SK-N-SH (cell line): Measurements from ENCODE around the gene BMAL1. TPM values are rescaled to one million over a fixed set of nuclear protein-coding genes. Genes with fewer than 3 reads are reported as not detected.

Experiments
- CTCF ChIA-PET: fragments of 300-600, 350-600 bp; formaldehyde crosslinking; extraction: SDS; loops from one replicate; lab custom pipeline; 2021; lab: Yijun Ruan, JAX
- POLR2A ChIA-PET: fragments of 350-600 bp; sonication (Branson Sonifier 250); formaldehyde crosslinking; extraction: SDS; loops from one replicate; lab custom pipeline; 2020; ENCODE audit warnings: antibody characterized with exemption, inconsistent platforms; lab: Yijun Ruan, JAX
- DNase-seq: peaks from one replicate; pipeline ENCODE4 v3.0.0; 2012
- H2AFZ ChIP-seq: fragments of 200-600 bp; sonication (generic); 2 replicates; pipeline ENCODE4 v1.8.1; 2016; ENCODE audit warnings: antibody characterized with exemption, mild to moderate bottlenecking, low read depth
- H3F3A ChIP-seq: fragments of 200-600 bp; sonication (generic); replicated peaks from 2 replicates; pipeline ENCODE3; 2016; ENCODE audit warnings: antibody characterized with exemption, mild to moderate bottlenecking; ENCODE audit not compliant: insufficient read depth
- H3K27ac ChIP-seq, 2 experiments: fragments of 200-500 bp in 1 of 2; fragments of 200-600 bp in 1 of 2; sonication (Bioruptor generic) in 1 of 2; sonication (generic), shearing (Covaris generic) in 1 of 2; 2 replicates each; pipeline versions ENCODE4 v1.5.1 to v1.6.1; 2014 to 2016; ENCODE audit warnings: low read depth in 2 of 2, inconsistent platforms in 1 of 2, low read length in 1 of 2, mild to moderate bottlenecking in 1 of 2, mixed read lengths in 1 of 2
- H3K27me3 ChIP-seq: fragments of 200-600 bp; sonication (generic), shearing (Covaris generic); 2 replicates; pipeline ENCODE4 v1.6.1; 2016; ENCODE audit warnings: mixed run types; ENCODE audit not compliant: insufficient read depth
- H3K36me3 ChIP-seq, 2 experiments: fragments of 200-500 bp in 1 of 2; fragments of 200-600 bp in 1 of 2; sonication (Bioruptor generic) in 1 of 2; sonication (generic) in 1 of 2; replicated peaks in 1 of 2; 2 replicates each; pipeline versions ENCODE3 to v1.5.1; 2014 to 2016; ENCODE audit warnings: low read length in 1 of 2, mild to moderate bottlenecking in 1 of 2; ENCODE audit not compliant: insufficient read depth in 2 of 2, control insufficient read depth in 1 of 2
- H3K4me1 ChIP-seq, 2 experiments: fragments of 200-500 bp in 1 of 2; fragments of 200-600 bp in 1 of 2; sonication (Bioruptor generic) in 1 of 2; sonication (generic), shearing (Covaris generic) in 1 of 2; 2 replicates each; pipeline versions ENCODE4 v1.5.1 to v1.6.1; 2014 to 2016; ENCODE audit warnings: low read depth in 1 of 2, low read length in 1 of 2, mixed run types in 1 of 2; ENCODE audit not compliant: insufficient read depth in 2 of 2, control insufficient read depth in 1 of 2
- H3K4me2 ChIP-seq: fragments of 200-600 bp; sonication (generic), shearing (Covaris generic); 2 replicates; pipeline ENCODE4 v1.6.1; 2017; ENCODE audit warnings: mixed run types
- H3K4me3 ChIP-seq, 2 experiments: fragments of 200-500 bp in 1 of 2; fragments of 200-600 bp in 1 of 2; sonication (Bioruptor generic) in 1 of 2; sonication (generic), shearing (Covaris generic) in 1 of 2; 2 replicates each; pipeline versions ENCODE4 v1.5.1 to v1.8.1; 2014 to 2016; ENCODE audit warnings: low read depth in 2 of 2, inconsistent platforms in 1 of 2, low read length in 1 of 2, mild to moderate bottlenecking in 1 of 2, mixed read lengths in 1 of 2, moderate library complexity in 1 of 2
- H3K79me2 ChIP-seq: fragments of 200-600 bp; sonication (generic); 2 replicates; pipeline ENCODE4 v1.8.1; 2017; ENCODE audit warnings: mild to moderate bottlenecking; ENCODE audit not compliant: insufficient read depth
- H3K9ac ChIP-seq: fragments of 200-600 bp; sonication (generic); 2 replicates; pipeline ENCODE4 v1.6.1; 2017; ENCODE audit warnings: mixed run types
- H3K9me2 ChIP-seq: fragments of 200-600 bp; sonication (generic); 2 replicates; pipeline ENCODE4 v1.6.1; 2017; ENCODE audit warnings: mixed run types
- H3K9me3 ChIP-seq: fragments of 200-600 bp; sonication (generic); 2 replicates; pipeline ENCODE4 v1.6.1; 2017; ENCODE audit warnings: mixed run types, mild to moderate bottlenecking, moderate library complexity
- H4K20me1 ChIP-seq: fragments of 200-600 bp; sonication (generic); 2 replicates; pipeline ENCODE4 v1.6.1; 2017; ENCODE audit warnings: mild to moderate bottlenecking, mixed run types; ENCODE audit not compliant: insufficient read depth
- CHD2 ChIP-seq: fragments of 150-350 bp; IDR thresholded peaks from 2 replicates; pipeline ENCODE4 v1.6.1; 2018; ENCODE audit warnings: low read length; ENCODE audit not compliant: partially characterized antibody
- CTCF ChIP-seq: fragments of 200-600 bp; sonication (generic); IDR thresholded peaks from 2 replicates; pipeline ENCODE4 v1.6.1; 2017; ENCODE audit warnings: antibody characterized with exemption, mild to moderate bottlenecking, moderate library complexity
- ELF1 ChIP-seq: IDR thresholded peaks from 2 replicates; pipeline ENCODE4 v1.4.0; 2012
- EZH2phosphoT487 ChIP-seq: fragments of 200-600 bp; sonication (generic); IDR thresholded peaks from 2 replicates; pipeline ENCODE4 v1.6.1; 2017; ENCODE audit warnings: low read depth, mixed run types, mild to moderate bottlenecking, antibody characterized with exemption, moderate library complexity, borderline replicate concordance
- FOSL2 ChIP-seq: IDR thresholded peaks from 2 replicates; pipeline ENCODE4 v1.4.0; 2012; ENCODE audit warnings: low read depth, mild to moderate bottlenecking, moderate library complexity, borderline replicate concordance
- JUND ChIP-seq: IDR thresholded peaks from 2 replicates; pipeline ENCODE4 v1.4.0; 2012
- MEF2A ChIP-seq: IDR thresholded peaks from 2 replicates; pipeline ENCODE4 v1.4.0; 2012; ENCODE audit warnings: low read depth, borderline replicate concordance
- MXI1 ChIP-seq: IDR thresholded peaks from 2 replicates; pipeline ENCODE4 v1.6.1; 2012; ENCODE audit warnings: mild to moderate bottlenecking, low read depth, low read length, improper control_type of control experiment
- NRF1 ChIP-seq: IDR thresholded peaks from 2 replicates; pipeline ENCODE4 v1.6.1; 2012; ENCODE audit warnings: low read depth, mild to moderate bottlenecking, low read length
- POLR2AphosphoS5 ChIP-seq: IDR thresholded peaks from 2 replicates; pipeline ENCODE4 v1.6.1; 2012; ENCODE audit warnings: low read depth, low read length
- RAD21 ChIP-seq: IDR thresholded peaks from 2 replicates; pipeline ENCODE4 v1.6.1; 2012; ENCODE audit warnings: mild to moderate bottlenecking, low read length
- RCOR1 ChIP-seq: fragments of 150-350 bp; IDR thresholded peaks from 2 replicates; pipeline ENCODE4 v1.6.1; 2017; ENCODE audit warnings: antibody characterized with exemption, low read length
- SIN3A ChIP-seq: IDR thresholded peaks from 2 replicates; pipeline ENCODE4 v1.6.1; 2012; ENCODE audit warnings: low read depth, mild to moderate bottlenecking, low read length, moderate library complexity, borderline replicate concordance
- TAF1 ChIP-seq: IDR thresholded peaks from 2 replicates; pipeline ENCODE4 v1.6.1; 2012; ENCODE audit warnings: low read depth, mild to moderate bottlenecking, low read length, moderate library complexity, borderline replicate concordance
- TEAD4 ChIP-seq: IDR thresholded peaks from 2 replicates; pipeline ENCODE4 v1.4.0; 2012; ENCODE audit warnings: mild to moderate bottlenecking, borderline replicate concordance; ENCODE audit not compliant: insufficient read depth
- USF1 ChIP-seq: IDR thresholded peaks from 2 replicates; pipeline ENCODE4 v1.4.0; 2012; ENCODE audit warnings: low read depth, borderline replicate concordance
- YY1 ChIP-seq: IDR thresholded peaks from 2 replicates; pipeline ENCODE4 v1.4.0; 2012; ENCODE audit warnings: low read depth, mild to moderate bottlenecking
- ZBTB33 ChIP-seq: IDR thresholded peaks from 2 replicates; pipeline ENCODE4 v1.4.0; 2012; ENCODE audit warnings: low read depth, borderline replicate concordance
- WGBS: methylation state at CpG from one replicate; pipeline ENCODE4 v1.1.6; 2017; ENCODE audit warnings: low lambda C conversion rate; 5-methylcytosine and 5-hydroxymethylcytosine counted together
- polyA plus RNA-seq, 3 experiments: library from polyadenylated mRNA; depleted of rRNA; stranded (reverse); fragments of >200 nt; gene quantifications; 2 replicates each; pipeline ENCODE4 v1.2.3, GENCODE V29; 2012
- TF ChIP-seq, protein P1 (sequence below): fragments of 150-350 bp; IDR thresholded peaks from 2 replicates; pipeline ENCODE4 v1.6.1; 2016; ENCODE audit warnings: mild to moderate bottlenecking, low read depth, low read length

BMAL1 gene
- polyA plus RNA-seq, 1 of the 3 experiments (the other 2 are of a cell fraction) = 6.5 TPM

DNA sequence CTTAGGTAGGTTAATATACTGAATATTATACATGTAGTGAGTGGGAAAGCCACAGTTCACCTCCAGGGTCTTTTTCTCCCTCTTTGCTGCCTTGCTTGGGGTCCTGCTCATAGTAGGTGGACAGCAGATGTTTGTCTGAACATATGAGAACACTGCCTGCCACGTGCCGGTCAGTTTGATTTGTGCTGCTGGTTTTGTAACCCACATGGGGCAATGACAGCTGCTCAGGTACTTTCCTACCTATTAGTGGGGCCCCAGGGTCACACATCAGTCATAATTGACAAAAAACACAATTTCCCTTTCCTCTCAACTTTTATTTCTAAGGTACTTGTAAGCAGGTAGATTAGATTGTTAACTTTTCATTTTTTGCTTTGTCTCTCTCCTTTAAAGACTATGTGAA is 43.8 kb downstream of the BMAL1 start:
- no peak for DNase-seq
- no peaks in the 10 kb centered on the region for H3K9me2 ChIP-seq
- H3K79me2 ChIP-seq = peaks cover 11% of the 10 kb centered on the region; the same call in 1 of the 2 replicates
- ChIA-PET POLR2A (no interaction called here), CTCF (interaction anchor here (1.0 to 4.4 kb wide), 3 partner anchors 14 to 111 kb away, joined by 3 to 30 read pairs (median 4); no protein-coding TSS in a partner anchor)
- no peak overlapping the region for H3K27ac ChIP-seq
- H2AFZ ChIP-seq = no peak overlapping the region
- no peaks in the 10 kb centered on the region for H3K36me3 ChIP-seq
- H3K4me2 ChIP-seq = no peak overlapping the region
- H3F3A ChIP-seq = no peaks in the 10 kb centered on the region
- H3K4me1 ChIP-seq = peaks cover 3 to 25% of the 10 kb centered on the region in 2 experiments; a peak in 3 of 4 replicates
- no peak overlapping the region for H3K4me3 ChIP-seq
- H3K27me3 ChIP-seq = no peaks in the 10 kb centered on the region
- H3K9ac ChIP-seq = no peak overlapping the region
- no peaks in the 10 kb centered on the region for H3K9me3 ChIP-seq
- WGBS = 76% methylated on average over 2 of the region's 2 CpGs
- TF ChIP-seq JUND = no peak
- TF ChIP-seq CTCF = no peak
- no peak for TF ChIP-seq USF1
- no peak for TF ChIP-seq RCOR1
- TF ChIP-seq ZBTB33 = no peak
- TF ChIP-seq TAF1 = no peak
- no peak for TF ChIP-seq FOSL2
- no peak for TF ChIP-seq NRF1
- TF ChIP-seq CHD2 = no peak
- no peak for TF ChIP-seq MEF2A
- TF ChIP-seq POLR2AphosphoS5 = no peak
- TF ChIP-seq TEAD4 = no peak
- TF ChIP-seq EZH2phosphoT487 = no peak
- TF ChIP-seq, protein P1, sequence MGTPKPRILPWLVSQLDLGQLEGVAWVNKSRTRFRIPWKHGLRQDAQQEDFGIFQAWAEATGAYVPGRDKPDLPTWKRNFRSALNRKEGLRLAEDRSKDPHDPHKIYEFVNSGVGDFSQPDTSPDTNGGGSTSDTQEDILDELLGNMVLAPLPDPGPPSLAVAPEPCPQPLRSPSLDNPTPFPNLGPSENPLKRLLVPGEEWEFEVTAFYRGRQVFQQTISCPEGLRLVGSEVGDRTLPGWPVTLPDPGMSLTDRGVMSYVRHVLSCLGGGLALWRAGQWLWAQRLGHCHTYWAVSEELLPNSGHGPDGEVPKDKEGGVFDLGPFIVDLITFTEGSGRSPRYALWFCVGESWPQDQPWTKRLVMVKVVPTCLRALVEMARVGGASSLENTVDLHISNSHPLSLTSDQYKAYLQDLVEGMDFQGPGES = no peak
- TF ChIP-seq MXI1 = no peak
- TF ChIP-seq ELF1 = no peak
- TF ChIP-seq SIN3A = no peak
- no peak for TF ChIP-seq RAD21
- TF ChIP-seq YY1 = no peak
- H4K20me1 ChIP-seq = no peaks in the 10 kb centered on the region
